Transverse colon (tissue), 3 donors: ENCODE measurements around the gene RAB5B.

Source experiments
- CTCF ChIP-seq, 5 experiments: fragments of 200-600 bp in 3 of 5; fragments of 450-650 bp in 2 of 5; sonication (generic) in 3 of 5; IDR thresholded peaks; 1 replicate in 2 of 5; 2 replicates in 3 of 5; pipeline ENCODE4 v1.5.1; 2016 to 2017; ENCODE audit warnings: antibody characterized with exemption in 5 of 5, inconsistent platforms in 3 of 5, mild to moderate bottlenecking in 2 of 5, moderate library complexity in 1 of 5
- EP300 ChIP-seq: sonication (generic); formaldehyde crosslinking; IDR thresholded peaks from one replicate; pipeline ENCODE4 v1.6.1; 2017; ENCODE audit warnings: antibody characterized with exemption, low read depth
- POLR2A ChIP-seq: fragments of 450-650 bp; IDR thresholded peaks from one replicate; pipeline ENCODE4 v1.6.1; 2016; ENCODE audit warnings: antibody characterized with exemption, mild to moderate bottlenecking, moderate library complexity

GRCh38 chr12:55996201-55996714 is 22.4 kb downstream of the RAB5B start:
- TF ChIP-seq POLR2A = no peak
- peak; percentile 86 to 94 (median 89) for TF ChIP-seq CTCF (IDR thresholded peaks at IDR 0.05)
- TF ChIP-seq EP300 = no peak
